MM.1S (cell line): ENCODE data around the gene MTIF3.

Source experiments
- DNase-seq: peaks from one replicate; pipeline ENCODE4 v3.0.0-alpha.2; 2015
- H2AFZ ChIP-seq: fragments of 300-600 bp; sonication (generic); 2 replicates; pipeline ENCODE4 v1.6.0; 2016; ENCODE audit warnings: antibody characterized with exemption, low read length
- H3F3A ChIP-seq: fragments of 300-600 bp; sonication (generic); 2 replicates; pipeline ENCODE4 v1.6.1; 2016; ENCODE audit warnings: mild to moderate bottlenecking, antibody characterized with exemption, low read length, moderate library complexity, mixed read lengths; ENCODE audit not compliant: insufficient read depth
- H3K27ac ChIP-seq: fragments of 300-600 bp; sonication (generic); 2 replicates; pipeline ENCODE4 v1.5.1; 2016; ENCODE audit warnings: mild to moderate bottlenecking, low read length
- H3K27me3 ChIP-seq: fragments of 300-600 bp; sonication (generic); replicated peaks from 2 replicates; pipeline ENCODE4 v1.6.0; 2016; ENCODE audit warnings: low read length; ENCODE audit not compliant: insufficient read depth
- H3K36me3 ChIP-seq: fragments of 300-600 bp; sonication (generic); replicated peaks from 2 replicates; pipeline ENCODE4 v1.6.1; 2016; ENCODE audit warnings: mild to moderate bottlenecking, low read length, mixed read lengths; ENCODE audit not compliant: insufficient read depth
- H3K4me1 ChIP-seq: fragments of 300-600 bp; sonication (generic); 2 replicates; pipeline ENCODE4 v1.6.1; 2016; ENCODE audit warnings: low read length, mixed read lengths
- H3K4me2 ChIP-seq: fragments of 300-600 bp; sonication (generic); 2 replicates; pipeline ENCODE4 v1.6.0; 2016; ENCODE audit warnings: low read depth, low read length
- H3K4me3 ChIP-seq: fragments of 300-600 bp; sonication (generic); 2 replicates; pipeline ENCODE4 v1.5.1; 2016; ENCODE audit warnings: low read length, mixed read lengths
- H3K79me2 ChIP-seq: fragments of 300-600 bp; sonication (generic); 2 replicates; pipeline ENCODE4 v1.6.1; 2016; ENCODE audit warnings: mixed run types, low read length, mixed read lengths
- H3K9ac ChIP-seq: fragments of 300-600 bp; sonication (generic); 2 replicates; pipeline ENCODE4 v1.6.1; 2016; ENCODE audit warnings: low read length, mixed read lengths
- H3K9me2 ChIP-seq: fragments of 300-600 bp; sonication (generic); replicated peaks from 2 replicates; pipeline ENCODE4 v1.6.1; 2016; ENCODE audit warnings: mild to moderate bottlenecking, low read length, mixed read lengths; ENCODE audit not compliant: insufficient read depth
- H3K9me3 ChIP-seq: fragments of 300-600 bp; sonication (generic); replicated peaks from 2 replicates; pipeline ENCODE4 v1.6.1; 2016; ENCODE audit warnings: mild to moderate bottlenecking, low read length, mixed read lengths; ENCODE audit not compliant: insufficient read depth
- H4K20me1 ChIP-seq: fragments of 300-600 bp; sonication (generic); 2 replicates; pipeline ENCODE4 v1.6.1; 2016; ENCODE audit warnings: mild to moderate bottlenecking, low read length, moderate library complexity, mixed read lengths; ENCODE audit not compliant: insufficient read depth
- CTCF ChIP-seq: fragments of 300-600 bp; sonication (generic); IDR thresholded peaks from 2 replicates; pipeline ENCODE4 v1.5.1; 2016; ENCODE audit warnings: antibody characterized with exemption, low read length, mixed read lengths
- EZH2 ChIP-seq: fragments of 300-600 bp; sonication (generic); optimal IDR thresholded peaks from 2 replicates; pipeline ENCODE3; 2017; ENCODE audit warnings: low read depth, mild to moderate bottlenecking, antibody characterized with exemption, low read length, mixed read lengths
- EZH2phosphoT487 ChIP-seq: fragments of 300-600 bp; sonication (generic); IDR thresholded peaks from 2 replicates; pipeline ENCODE4 v1.6.1; 2018; ENCODE audit warnings: antibody characterized with exemption, low read length

The MTIF3 gene

GRCh38 chr13:27472941-27473340 is 22.6 kb upstream of the MTIF3 start:
- Histone ChIP-seq H4K20me1 (no peaks in the 10 kb centered on the region), H3K79me2 (no peaks in the 10 kb centered on the region), H3K36me3 (no peaks in the 10 kb centered on the region), H3K27me3 (no peaks in the 10 kb centered on the region), H3K9ac (no peak overlapping the region), H3K4me2 (no peak overlapping the region), H3K4me3 (no peak overlapping the region), H3F3A (no peaks in the 10 kb centered on the region), H3K9me3 (no peaks in the 10 kb centered on the region), H3K9me2 (no peaks in the 10 kb centered on the region), H3K4me1 (0 out of 2 replicates have a peak, but pooled peaks cover 4% of the 10 kb centered on the region), H2AFZ (no peak overlapping the region), H3K27ac (no peak overlapping the region)
- TF ChIP-seq EZH2phosphoT487 (no peak), CTCF (no peak), EZH2 (no peak)
- no peak for DNase-seq

GRCh38 chr13:27472441-27472840 is 22.1 kb upstream of the MTIF3 start:
- H3K27me3 ChIP-seq, result no peaks in the 10 kb centered on the region
- H3K36me3 ChIP-seq, result no peaks in the 10 kb centered on the region
- 0 out of 2 replicates have a peak, but pooled peaks cover 4% of the 10 kb centered on the region for H3K4me1 ChIP-seq
- H3F3A ChIP-seq, result no peaks in the 10 kb centered on the region
- TF ChIP-seq CTCF, result no peak
- TF ChIP-seq EZH2phosphoT487, result no peak
- no peak for TF ChIP-seq EZH2
- no peak overlapping the region for H3K9ac ChIP-seq
- H3K4me3 ChIP-seq, result no peak overlapping the region
- DNase-seq, result no peak
- no peak overlapping the region for H2AFZ ChIP-seq
- no peak overlapping the region for H3K27ac ChIP-seq
- H3K9me2 ChIP-seq, result no peaks in the 10 kb centered on the region
- no peaks in the 10 kb centered on the region for H3K79me2 ChIP-seq
- H4K20me1 ChIP-seq, result no peaks in the 10 kb centered on the region
- no peaks in the 10 kb centered on the region for H3K9me3 ChIP-seq
- H3K4me2 ChIP-seq, result no peak overlapping the region

- H3K9me2 ChIP-seq, result no peaks in the 10 kb centered on the region
- H2AFZ ChIP-seq, result no peak overlapping the region
- H3K27me3 ChIP-seq, result no peaks in the 10 kb centered on the region
- no peaks in the 10 kb centered on the region for H3K36me3 ChIP-seq
- no peak overlapping the region for H3K4me2 ChIP-seq
- no peaks in the 10 kb centered on the region for H3K4me1 ChIP-seq
- no peak for DNase-seq
- H3K79me2 ChIP-seq, result no peaks in the 10 kb centered on the region
- H3K9ac ChIP-seq, result no peak overlapping the region
- H3K27ac ChIP-seq, result no peak overlapping the region
- TF ChIP-seq EZH2 (no peak), EZH2phosphoT487 (no peak), CTCF (no peak)
- no peaks in the 10 kb centered on the region for H4K20me1 ChIP-seq
- no peaks in the 10 kb centered on the region for H3F3A ChIP-seq
- H3K4me3 ChIP-seq, result no peak overlapping the region
- no peaks in the 10 kb centered on the region for H3K9me3 ChIP-seq
Measured at GRCh38 chr13:27470075-27470820, 19.9 kb upstream of the MTIF3 start.
